ENCODE results near the gene PTPN3. TPM values are rescaled to one million over a fixed set of nuclear protein-coding genes. Genes with fewer than 3 reads are reported as not detected.
"Not testable (repeated sequence)": the region's sequence is repeated elsewhere in the genome, so short reads cannot be mapped to it uniquely, and the experiment has no call there.

PTPN3 gene
- total RNA-seq, 2 experiments from 2014 or later: 0.20 to 0.35 TPM

DNA sequence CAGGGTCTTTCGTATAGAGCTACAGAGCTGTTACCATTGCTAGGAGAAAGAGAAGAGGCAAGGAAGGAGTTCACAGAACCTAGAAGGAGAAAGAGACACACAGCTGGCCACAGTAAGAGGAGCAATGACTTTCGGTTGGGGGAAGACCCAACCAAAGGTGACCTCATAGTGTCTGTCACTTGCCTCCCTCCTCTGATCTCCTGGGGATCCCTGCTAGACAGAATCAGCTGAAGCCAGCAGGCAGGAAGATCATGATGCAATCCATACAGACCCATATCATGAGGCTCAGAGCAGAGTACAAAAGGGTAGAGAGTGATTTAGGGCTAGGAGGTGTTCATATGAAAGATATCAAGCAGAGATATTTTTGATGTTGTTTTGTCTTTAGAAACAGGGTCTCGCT lies 151.2 kb downstream of the PTPN3 start:
- Mint-ChIP-seq H3K27ac (no peak overlapping the region), H3K4me1 (no peaks in the 10 kb centered on the region), H3K4me3 (no peak overlapping the region), H3K27me3 (peaks cover 6% of the 10 kb centered on the region), H3K9me3 (no peaks in the 10 kb centered on the region), H3K36me3 (ENCODE audit: low read depth) (no peaks in the 10 kb centered on the region)
- POLR2A ChIA-PET: no interaction called here
- DNase-seq: no peak
- CTCF ChIA-PET: no interaction called here

DNA sequence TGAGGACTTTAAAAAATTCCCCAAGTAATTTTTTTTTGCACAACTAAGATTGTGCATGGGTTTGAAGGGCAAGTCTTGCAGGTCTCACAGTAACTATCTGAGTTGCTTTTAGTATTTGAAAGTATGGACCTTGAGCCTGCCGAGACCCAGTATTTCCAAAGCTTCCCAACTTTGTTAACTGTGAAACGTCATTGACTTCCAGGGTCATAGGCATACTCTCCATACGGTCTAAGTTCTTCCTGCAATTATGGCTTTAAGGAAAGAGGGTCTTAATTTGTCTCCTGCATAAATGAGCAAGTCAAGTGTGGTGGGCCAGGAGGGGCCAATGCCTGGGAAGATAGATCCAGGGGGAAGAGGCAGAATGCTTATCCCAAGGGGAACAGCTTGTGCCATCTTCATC lies 153.2 kb downstream of the PTPN3 start:
- H3K27me3 Mint-ChIP-seq: peaks cover 2% of the 10 kb centered on the region
- POLR2A ChIA-PET: no interaction called here
- no peaks in the 10 kb centered on the region for H3K4me1 Mint-ChIP-seq
- no peaks in the 10 kb centered on the region for H3K36me3 Mint-ChIP-seq (ENCODE audit: low read depth)
- no peak overlapping the region for H3K27ac Mint-ChIP-seq
- H3K4me3 Mint-ChIP-seq: no peak overlapping the region
- CTCF ChIA-PET: no interaction called here
- no peak for DNase-seq
- no peaks in the 10 kb centered on the region for H3K9me3 Mint-ChIP-seq

- no peak overlapping the region for H3K27ac Mint-ChIP-seq
- no peaks in the 10 kb centered on the region for H3K4me1 Mint-ChIP-seq
- no peaks in the 10 kb centered on the region for H3K27me3 Mint-ChIP-seq
- no peaks in the 10 kb centered on the region for H3K9me3 Mint-ChIP-seq
- POLR2A ChIA-PET: no interaction called here
- CTCF ChIA-PET: interaction anchor here (0.8 kb wide), 1 partner anchor 127 kb away, joined by 3 read pairs; no protein-coding TSS in a partner anchor
- DNase-seq: no peak
- H3K36me3 Mint-ChIP-seq (ENCODE audit: low read depth): no peaks in the 10 kb centered on the region
- H3K4me3 Mint-ChIP-seq: no peak overlapping the region
These were observed 155.2 kb downstream of the PTPN3 start for GRCh38 chr9:109342878-109343277.

- ChIA-PET CTCF (no interaction called here), POLR2A (no interaction called here)
- peaks cover 3% of the 10 kb centered on the region for H3K27me3 Mint-ChIP-seq
- H3K27ac Mint-ChIP-seq: no peak overlapping the region
- no peaks in the 10 kb centered on the region for H3K9me3 Mint-ChIP-seq
- H3K36me3 Mint-ChIP-seq (ENCODE audit: low read depth): no peaks in the 10 kb centered on the region
- no peak overlapping the region for H3K4me3 Mint-ChIP-seq
- no peak for DNase-seq
- H3K4me1 Mint-ChIP-seq: no peaks in the 10 kb centered on the region
These were observed 156.5 kb downstream of the PTPN3 start for GRCh38 chr9:109341561-109341960.

DNA sequence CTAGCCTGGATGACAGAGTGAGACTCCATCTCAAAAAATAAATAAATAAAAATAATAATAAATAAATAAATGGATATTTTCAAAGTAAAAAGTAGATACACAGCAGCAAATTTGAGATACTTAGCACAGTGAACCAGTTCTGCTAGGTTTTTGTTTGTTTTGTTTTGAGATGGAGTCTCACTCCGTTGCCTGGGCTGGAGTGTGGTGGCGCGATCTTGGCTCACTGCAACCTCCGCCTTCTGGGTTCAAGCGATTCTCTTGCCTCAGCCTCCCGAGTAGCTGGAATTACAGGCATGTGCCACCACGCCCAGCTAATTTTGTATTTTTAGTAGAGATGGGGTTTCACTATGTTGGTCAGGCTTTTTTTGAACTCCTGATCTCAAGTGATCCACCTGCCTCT lies 157.1 kb downstream of the PTPN3 start:
- H3K4me3 Mint-ChIP-seq; H3K9me3 Mint-ChIP-seq; H3K36me3 Mint-ChIP-seq (ENCODE audit: low read depth); DNase-seq; POLR2A ChIA-PET; H3K27me3 Mint-ChIP-seq; H3K27ac Mint-ChIP-seq; H3K4me1 Mint-ChIP-seq: not testable (repeated sequence)
- CTCF ChIA-PET: interaction anchor here (0.6 kb wide), 1 partner anchor 330 kb away, joined by 3 read pairs; no protein-coding TSS in a partner anchor

DNA sequence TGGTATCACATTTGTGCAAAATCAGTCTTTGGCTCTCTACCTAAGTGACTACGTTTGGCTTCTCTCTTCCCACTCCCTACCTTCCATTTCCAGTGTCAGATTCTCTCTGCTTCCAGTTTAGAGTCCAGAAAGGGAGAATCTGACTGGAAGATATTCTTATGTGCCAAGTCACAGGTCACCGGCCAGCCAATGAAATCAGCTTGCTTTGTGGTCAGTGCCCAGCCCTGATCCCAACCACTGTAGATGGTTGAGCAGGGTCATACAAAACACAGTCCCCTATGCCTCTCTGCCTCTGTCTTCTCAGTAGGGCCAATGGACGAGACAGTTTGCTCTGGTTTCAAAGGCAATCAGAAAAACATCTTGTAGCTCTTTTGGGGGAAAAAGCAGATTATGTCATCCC lies 161.7 kb downstream of the PTPN3 start:
- Mint-ChIP-seq H3K4me1 (no peaks in the 10 kb centered on the region), H3K4me3 (no peak overlapping the region), H3K27ac (no peak overlapping the region), H3K36me3 (ENCODE audit: low read depth) (no peaks in the 10 kb centered on the region), H3K27me3 (peaks cover 15% of the 10 kb centered on the region), H3K9me3 (no peaks in the 10 kb centered on the region)
- ChIA-PET CTCF (interaction anchor here (0.6 kb wide), 1 partner anchor 8 kb away, joined by 3 read pairs; no protein-coding TSS in a partner anchor), POLR2A (no interaction called here)
- DNase-seq: no peak

- Mint-ChIP-seq H3K36me3 (ENCODE audit: low read depth) (no peaks in the 10 kb centered on the region), H3K27me3 (peaks cover 15% of the 10 kb centered on the region), H3K9me3 (no peaks in the 10 kb centered on the region), H3K27ac (no peak overlapping the region), H3K4me3 (no peak overlapping the region), H3K4me1 (no peaks in the 10 kb centered on the region)
- no peak for DNase-seq
- CTCF ChIA-PET: no interaction called here
- POLR2A ChIA-PET: no interaction called here
These were observed 162.2 kb downstream of the PTPN3 start for GRCh38 chr9:109335929-109336328.

- H3K27ac Mint-ChIP-seq: no peak overlapping the region
- no peak overlapping the region for H3K4me3 Mint-ChIP-seq
- H3K27me3 Mint-ChIP-seq: peaks cover 15% of the 10 kb centered on the region
- H3K4me1 Mint-ChIP-seq: no peaks in the 10 kb centered on the region
- H3K9me3 Mint-ChIP-seq: no peaks in the 10 kb centered on the region
- no peak for DNase-seq
- ChIA-PET CTCF (no interaction called here), POLR2A (no interaction called here)
- H3K36me3 Mint-ChIP-seq (ENCODE audit: low read depth): no peaks in the 10 kb centered on the region
These were observed 163.0 kb downstream of the PTPN3 start for GRCh38 chr9:109335121-109335520.

- Mint-ChIP-seq H3K27ac (no peak overlapping the region), H3K36me3 (ENCODE audit: low read depth) (no peaks in the 10 kb centered on the region), H3K4me3 (no peak overlapping the region), H3K4me1 (no peaks in the 10 kb centered on the region), H3K27me3 (peaks cover 18% of the 10 kb centered on the region), H3K9me3 (no peaks in the 10 kb centered on the region)
- DNase-seq: no peak
- POLR2A ChIA-PET: interaction anchor here (0.6 kb wide), 1 partner anchor 608 kb away, joined by 4 read pairs; no protein-coding TSS in a partner anchor
- CTCF ChIA-PET: no interaction called here
These were observed 166.8 kb downstream of the PTPN3 start for GRCh38 chr9:109331353-109331752.

GRCh38 chr9:109329638-109330258 lies 168.4 kb downstream of the PTPN3 start:
- CTCF ChIA-PET: no interaction called here
- H3K36me3 Mint-ChIP-seq (ENCODE audit: low read depth): no peaks in the 10 kb centered on the region
- H3K4me3 Mint-ChIP-seq: no peak overlapping the region
- POLR2A ChIA-PET: no interaction called here
- H3K27me3 Mint-ChIP-seq: peaks cover 15% of the 10 kb centered on the region
- no peak for DNase-seq
- H3K9me3 Mint-ChIP-seq: no peaks in the 10 kb centered on the region
- H3K4me1 Mint-ChIP-seq: no peaks in the 10 kb centered on the region
- no peak overlapping the region for H3K27ac Mint-ChIP-seq

GRCh38 chr9:109328978-109329637 lies 169.0 kb downstream of the PTPN3 start:
- DNase-seq: no peak
- POLR2A ChIA-PET: no interaction called here
- H3K36me3 Mint-ChIP-seq (ENCODE audit: low read depth): no peaks in the 10 kb centered on the region
- H3K27me3 Mint-ChIP-seq: peaks cover 17% of the 10 kb centered on the region
- CTCF ChIA-PET: interaction anchor here (0.7 kb wide), 1 partner anchor 190 kb away, joined by 3 read pairs; no protein-coding TSS in a partner anchor
- no peaks in the 10 kb centered on the region for H3K4me1 Mint-ChIP-seq
- H3K27ac Mint-ChIP-seq: no peak overlapping the region
- no peaks in the 10 kb centered on the region for H3K9me3 Mint-ChIP-seq
- H3K4me3 Mint-ChIP-seq: no peak overlapping the region

Other genes starting within 250 kb of the PTPN3 start
- gene EPB41L4B, start 177.2 kb downstream of the PTPN3 start, total RNA-seq: under 1 TPM; 0.08 to 0.18 TPM

All from activated CD4-positive, alpha-beta memory T cell treated with anti-CD3 and anti-CD28 coated beads, Interleukin-2, amount 10 ng/mL, durations not matched to agents 7 days and 5 days (primary cell).